IMR-90 (cell line): ENCODE results near the gene SCP2D1.

Experiments
- BHLHE40 ChIP-seq: fragments of 150-350 bp; IDR thresholded peaks from 2 replicates; pipeline ENCODE4 v1.6.1; 2016; ENCODE audit warnings: mild to moderate bottlenecking, low read depth, low read length
- CEBPB ChIP-seq: IDR thresholded peaks from 2 replicates; pipeline ENCODE4 v1.6.1; 2012; ENCODE audit warnings: low read depth, low read length, improper control_type of control experiment
- FOS ChIP-seq: fragments of 150-350 bp; IDR thresholded peaks from 2 replicates; pipeline ENCODE4 v1.6.1; 2016; ENCODE audit warnings: low read depth, low read length
- MAFK ChIP-seq: IDR thresholded peaks from 2 replicates; pipeline ENCODE4 v1.6.1; 2012; ENCODE audit warnings: low read depth, low read length, improper control_type of control experiment
- MAZ ChIP-seq: IDR thresholded peaks from 2 replicates; pipeline ENCODE4 v1.6.1; 2012; ENCODE audit warnings: low read depth, mild to moderate bottlenecking, low read length, improper control_type of control experiment, moderate library complexity, borderline replicate concordance
- MXI1 ChIP-seq: IDR thresholded peaks from 2 replicates; pipeline ENCODE4 v1.6.1; 2012; ENCODE audit warnings: low read depth, mild to moderate bottlenecking, low read length, moderate library complexity, borderline replicate concordance
- NFE2L2 ChIP-seq: fragments of 150-350 bp; IDR thresholded peaks from 2 replicates; pipeline ENCODE4 v1.6.1; 2016; ENCODE audit warnings: low read depth, mild to moderate bottlenecking, low read length
- POLR2A ChIP-seq: IDR thresholded peaks from 2 replicates; pipeline ENCODE4 v1.6.1; 2012; ENCODE audit warnings: mild to moderate bottlenecking, low read depth, low read length
- RAD21 ChIP-seq: IDR thresholded peaks from 2 replicates; pipeline ENCODE4 v1.6.1; 2012; ENCODE audit warnings: low read length, improper control_type of control experiment
- RFX5 ChIP-seq: IDR thresholded peaks from 2 replicates; pipeline ENCODE4 v1.8.0; 2012; ENCODE audit warnings: low read depth, mild to moderate bottlenecking, low read length, moderate library complexity
- SMC3 ChIP-seq: fragments of 150-350 bp; IDR thresholded peaks from 2 replicates; pipeline ENCODE4 v1.6.1; 2016; ENCODE audit warnings: low read depth, mild to moderate bottlenecking, antibody characterized with exemption, low read length, moderate library complexity
- TF ChIP-seq, protein P1 (sequence below): conservative IDR thresholded peaks from 2 replicates; pipeline ENCODE4 v1.5.1; 2012; ENCODE audit warnings: mild to moderate bottlenecking, low read depth, low read length, improper control_type of control experiment
- TF ChIP-seq, protein P2 (sequence below): fragments of 150-350 bp; IDR thresholded peaks from 2 replicates; pipeline ENCODE4 v1.6.1; 2017; ENCODE audit warnings: mild to moderate bottlenecking, antibody characterized with exemption, low read length, low read depth
- TF ChIP-seq, protein P3 (sequence below): fragments of 150-350 bp; IDR thresholded peaks from 2 replicates; pipeline ENCODE4 v1.6.1; 2016; ENCODE audit warnings: low read depth, mild to moderate bottlenecking, low read length, moderate library complexity, borderline replicate concordance

DNA sequence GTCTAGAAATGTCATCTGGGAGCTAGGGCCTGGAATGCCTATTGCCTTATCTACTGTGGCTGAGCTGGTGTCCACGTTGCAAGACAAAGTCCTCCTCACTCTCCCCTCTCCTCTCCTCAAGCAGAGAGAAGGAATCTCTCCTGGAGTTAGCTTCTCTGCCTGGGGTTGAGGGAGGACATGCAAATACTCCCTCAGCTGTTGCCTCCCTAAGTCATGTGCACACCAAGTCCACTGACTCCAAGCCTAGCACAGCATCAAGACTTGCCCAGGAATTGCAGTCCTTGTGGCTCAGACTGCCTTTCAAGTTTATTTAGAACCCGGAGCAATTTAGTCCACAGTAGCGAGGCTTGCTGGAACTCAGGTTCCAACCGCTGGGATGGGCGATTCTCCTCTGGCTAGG lies 38.0 kb upstream of the SCP2D1 start:
- TF ChIP-seq, protein P1, sequence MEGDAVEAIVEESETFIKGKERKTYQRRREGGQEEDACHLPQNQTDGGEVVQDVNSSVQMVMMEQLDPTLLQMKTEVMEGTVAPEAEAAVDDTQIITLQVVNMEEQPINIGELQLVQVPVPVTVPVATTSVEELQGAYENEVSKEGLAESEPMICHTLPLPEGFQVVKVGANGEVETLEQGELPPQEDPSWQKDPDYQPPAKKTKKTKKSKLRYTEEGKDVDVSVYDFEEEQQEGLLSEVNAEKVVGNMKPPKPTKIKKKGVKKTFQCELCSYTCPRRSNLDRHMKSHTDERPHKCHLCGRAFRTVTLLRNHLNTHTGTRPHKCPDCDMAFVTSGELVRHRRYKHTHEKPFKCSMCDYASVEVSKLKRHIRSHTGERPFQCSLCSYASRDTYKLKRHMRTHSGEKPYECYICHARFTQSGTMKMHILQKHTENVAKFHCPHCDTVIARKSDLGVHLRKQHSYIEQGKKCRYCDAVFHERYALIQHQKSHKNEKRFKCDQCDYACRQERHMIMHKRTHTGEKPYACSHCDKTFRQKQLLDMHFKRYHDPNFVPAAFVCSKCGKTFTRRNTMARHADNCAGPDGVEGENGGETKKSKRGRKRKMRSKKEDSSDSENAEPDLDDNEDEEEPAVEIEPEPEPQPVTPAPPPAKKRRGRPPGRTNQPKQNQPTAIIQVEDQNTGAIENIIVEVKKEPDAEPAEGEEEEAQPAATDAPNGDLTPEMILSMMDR = no peak
- TF ChIP-seq SMC3 (no peak), POLR2A (no peak), MAZ (no peak), RAD21 (no peak), MXI1 (no peak), MAFK (no peak), FOS (no peak), RFX5 (no peak), BHLHE40 (no peak), NFE2L2 (no peak), CEBPB (no peak)
- TF ChIP-seq, protein P2, sequence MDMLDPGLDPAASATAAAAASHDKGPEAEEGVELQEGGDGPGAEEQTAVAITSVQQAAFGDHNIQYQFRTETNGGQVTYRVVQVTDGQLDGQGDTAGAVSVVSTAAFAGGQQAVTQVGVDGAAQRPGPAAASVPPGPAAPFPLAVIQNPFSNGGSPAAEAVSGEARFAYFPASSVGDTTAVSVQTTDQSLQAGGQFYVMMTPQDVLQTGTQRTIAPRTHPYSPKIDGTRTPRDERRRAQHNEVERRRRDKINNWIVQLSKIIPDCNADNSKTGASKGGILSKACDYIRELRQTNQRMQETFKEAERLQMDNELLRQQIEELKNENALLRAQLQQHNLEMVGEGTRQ = no peak
- TF ChIP-seq, protein P3, sequence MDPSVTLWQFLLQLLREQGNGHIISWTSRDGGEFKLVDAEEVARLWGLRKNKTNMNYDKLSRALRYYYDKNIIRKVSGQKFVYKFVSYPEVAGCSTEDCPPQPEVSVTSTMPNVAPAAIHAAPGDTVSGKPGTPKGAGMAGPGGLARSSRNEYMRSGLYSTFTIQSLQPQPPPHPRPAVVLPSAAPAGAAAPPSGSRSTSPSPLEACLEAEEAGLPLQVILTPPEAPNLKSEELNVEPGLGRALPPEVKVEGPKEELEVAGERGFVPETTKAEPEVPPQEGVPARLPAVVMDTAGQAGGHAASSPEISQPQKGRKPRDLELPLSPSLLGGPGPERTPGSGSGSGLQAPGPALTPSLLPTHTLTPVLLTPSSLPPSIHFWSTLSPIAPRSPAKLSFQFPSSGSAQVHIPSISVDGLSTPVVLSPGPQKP = no peak
